Natural killer cell (primary cell): ENCODE measurements around the gene GAN. TPM values are rescaled to one million over a fixed set of nuclear protein-coding genes. Genes with fewer than 3 reads are reported as not detected.

ENCODE experiments used
- ATAC-seq, 3 donors: fragments of 150-1000 bp in 2 of 3; fragments of 200-7000 bp in 1 of 3; cut with Tn5 transposase; 1 replicate in 1 of 3; 2 replicates in 2 of 3; pipeline ENCODE4 v1.10.0; 2021; ENCODE audit warnings: mild to moderate bottlenecking in 2 of 3, moderate library complexity in 2 of 3
- DNase-seq, 2 donors: peaks; one replicate each; pipeline versions ENCODE4 v3.0.0 to v3.0.0-alpha.2; 2013 to 2021; ENCODE audit warnings: mixed read lengths in 1 of 2
- H3K27ac ChIP-seq: one replicate; pipeline ENCODE4 v1.5.1; 2013; ENCODE audit warnings: mild to moderate bottlenecking, low read length
- H3K27me3 ChIP-seq: one replicate; pipeline ENCODE4 v1.6.1; 2013; ENCODE audit warnings: low read length; ENCODE audit not compliant: control insufficient read depth, insufficient read depth
- H3K36me3 ChIP-seq: one replicate; pipeline ENCODE4 v1.6.1; 2013; ENCODE audit warnings: low read length; ENCODE audit not compliant: control insufficient read depth, insufficient read depth
- H3K4me1 ChIP-seq: one replicate; pipeline ENCODE4 v1.6.1; 2013; ENCODE audit warnings: low read length; ENCODE audit not compliant: control insufficient read depth, insufficient read depth
- H3K4me3 ChIP-seq: one replicate; pipeline ENCODE4 v1.5.1; 2013; ENCODE audit warnings: low read length
- H3K9me3 ChIP-seq: one replicate; pipeline ENCODE4 v1.6.1; 2013; ENCODE audit warnings: low read length; ENCODE audit not compliant: control insufficient read depth, insufficient read depth
- H3K27ac Mint-ChIP-seq, 2 donors: one replicate each; pipeline ENCODE4 v1.8.0; 2022; ENCODE audit warnings: mild to moderate bottlenecking in 2 of 2, mixed read lengths in 2 of 2, moderate library complexity in 1 of 2
- H3K27me3 Mint-ChIP-seq, 2 donors: one replicate each; pipeline ENCODE4 v1.8.0; 2022; ENCODE audit warnings: low read depth in 2 of 2, mixed read lengths in 2 of 2
- H3K36me3 Mint-ChIP-seq: one replicate; pipeline ENCODE4 v1.8.0; 2022; ENCODE audit warnings: mixed read lengths
- H3K4me1 Mint-ChIP-seq, 2 donors: one replicate each; pipeline ENCODE4 v1.8.0; 2022; ENCODE audit warnings: mixed read lengths in 2 of 2
- H3K4me3 Mint-ChIP-seq: one replicate; pipeline ENCODE4 v1.8.0; 2022; ENCODE audit warnings: mild to moderate bottlenecking, moderate library complexity, mixed read lengths
- H3K9me3 Mint-ChIP-seq, 2 donors: one replicate each; pipeline ENCODE4 v1.8.0; 2022; ENCODE audit warnings: mixed read lengths in 2 of 2
- CTCF ChIP-seq: fragments of 200-600 bp; IDR thresholded peaks from one replicate; pipeline ENCODE4 v1.8.0; 2022; ENCODE audit warnings: antibody characterized with exemption
- WGBS: methylation state at CpG from one replicate; pipeline ENCODE4 v1.1.7; 2013; ENCODE audit warnings: missing lambda C conversion rate; ENCODE audit not compliant: insufficient coverage; 5-methylcytosine and 5-hydroxymethylcytosine counted together
- intact Hi-C: fragments of 100-400 bp; cut with micrococcal nuclease; formaldehyde crosslinking; loops from one replicate; pipeline ENCODE4 v1.14.2; 2022
- total RNA-seq, 4 donors: library from RNA; stranded (reverse); fragments of 120-200 nt in 1 of 4; gene quantifications; one replicate each; pipeline versions ENCODE4 v1.2.3 to v1.2.4, GENCODE V29; 2013 to 2022

Gene GAN
- total RNA-seq, 3 donors from 2014 or later (not counting 1 experiment from before 2014, with no cell fraction given) = 5.9 to 9.9 (median 7.3) TPM

- TF ChIP-seq CTCF = no peak
- intact Hi-C loops = no loop called here
Observed at GRCh38 chr16:81357711-81358260, 43.0 kb downstream of the GAN start.

GRCh38 chr16:81358860-81359259 is 44.1 kb downstream of the GAN start:
- no peak for ATAC-seq
- no peak for TF ChIP-seq CTCF
- no peaks in the 10 kb centered on the region for H3K36me3 Mint-ChIP-seq

More at GRCh38 chr16:81357711-81358260, 43.0 kb downstream of the GAN start:
- Mint-ChIP-seq H3K9me3 (peaks cover 0 to 2% of the 10 kb centered on the region in 2 donors), H3K4me3 (no peak overlapping the region), H3K4me1 (peaks cover 0 to 5% of the 10 kb centered on the region in 2 donors), H3K27ac (no peak overlapping the region), H3K36me3 (no peaks in the 10 kb centered on the region), H3K27me3 (no peaks in the 10 kb centered on the region)
- DNase-seq (no peak), ATAC-seq (no peak)
- Histone ChIP-seq H3K27me3 (no peaks in the 10 kb centered on the region), H3K36me3 (peaks cover 16% of the 10 kb centered on the region), H3K27ac (no peak overlapping the region), H3K4me1 (no peaks in the 10 kb centered on the region), H3K4me3 (no peak overlapping the region), H3K9me3 (no peaks in the 10 kb centered on the region)
- 91% methylated on average over 9 of the region's 9 CpGs for WGBS

GRCh38 chr16:81360135-81360534 is 45.4 kb downstream of the GAN start:
- ATAC-seq = no peak
- TF ChIP-seq CTCF = no peak
- Histone ChIP-seq H3K27me3 (no peaks in the 10 kb centered on the region), H3K9me3 (no peaks in the 10 kb centered on the region), H3K4me3 (no peak overlapping the region), H3K27ac (no peak overlapping the region), H3K4me1 (no peaks in the 10 kb centered on the region), H3K36me3 (peaks cover 24% of the 10 kb centered on the region)
- Mint-ChIP-seq H3K27me3 (no peaks in the 10 kb centered on the region), H3K4me1 (peaks cover 0 to 5% of the 10 kb centered on the region in 2 donors), H3K4me3 (no peak overlapping the region), H3K27ac (no peak overlapping the region), H3K9me3 (peaks cover 0 to 2% of the 10 kb centered on the region in 2 donors), H3K36me3 (no peaks in the 10 kb centered on the region)
- no peak for DNase-seq
- WGBS = 100% methylated on average over 1 of the region's 2 CpGs
- intact Hi-C loops = no loop called here

More at GRCh38 chr16:81358860-81359259, 44.1 kb downstream of the GAN start:
- Histone ChIP-seq H3K4me1 (no peaks in the 10 kb centered on the region), H3K4me3 (no peak overlapping the region), H3K27ac (no peak overlapping the region), H3K9me3 (no peaks in the 10 kb centered on the region), H3K27me3 (no peaks in the 10 kb centered on the region), H3K36me3 (peaks cover 20% of the 10 kb centered on the region)
- no CpG with 5 or more reads among the region's 1 CpG for WGBS
- peaks cover 0 to 2% of the 10 kb centered on the region in 2 donors for H3K9me3 Mint-ChIP-seq
- H3K4me3 Mint-ChIP-seq = no peak overlapping the region
- intact Hi-C loops = no loop called here
- no peak overlapping the region for H3K27ac Mint-ChIP-seq
- no peaks in the 10 kb centered on the region for H3K27me3 Mint-ChIP-seq
- H3K4me1 Mint-ChIP-seq = peaks cover 0 to 5% of the 10 kb centered on the region in 2 donors
- no peak for DNase-seq

GRCh38 chr16:81365731-81366130 is 51.0 kb downstream of the GAN start:
- H3K4me3 ChIP-seq = no peak overlapping the region

More at GRCh38 chr16:81365731-81366130, 51.0 kb downstream of the GAN start:
- DNase-seq (no peak), ATAC-seq (no peak)
- Histone ChIP-seq H3K27ac (no peak overlapping the region), H3K36me3 (peaks cover 33% of the 10 kb centered on the region), H3K4me1 (peaks cover 9% of the 10 kb centered on the region), H3K9me3 (no peaks in the 10 kb centered on the region), H3K27me3 (no peaks in the 10 kb centered on the region)
- Mint-ChIP-seq H3K9me3 (no peaks in the 10 kb centered on the region), H3K27me3 (no peaks in the 10 kb centered on the region), H3K27ac (no peak overlapping the region), H3K4me3 (no peak overlapping the region), H3K36me3 (no peaks in the 10 kb centered on the region), H3K4me1 (peaks cover 13% of the 10 kb centered on the region in 2 donors)
- 92% methylated on average over 3 of the region's 3 CpGs for WGBS
- no peak for TF ChIP-seq CTCF
- intact Hi-C loops = loop anchor here (1.0 to 5.0 kb wide), 8 partner anchors 36 to 867 kb away; no protein-coding TSS in a partner anchor
